ENCODE data around the gene MIA. TPM values are rescaled to one million over a fixed set of nuclear protein-coding genes. Genes with fewer than 3 reads are reported as not detected.

Gene MIA
- total and polyA plus RNA-seq, 9 of the 15 experiments (the other 6 are each of a cell fraction or from before 2014, with no cell fraction given), result 0.21 TPM; not detected in 8

DNA sequence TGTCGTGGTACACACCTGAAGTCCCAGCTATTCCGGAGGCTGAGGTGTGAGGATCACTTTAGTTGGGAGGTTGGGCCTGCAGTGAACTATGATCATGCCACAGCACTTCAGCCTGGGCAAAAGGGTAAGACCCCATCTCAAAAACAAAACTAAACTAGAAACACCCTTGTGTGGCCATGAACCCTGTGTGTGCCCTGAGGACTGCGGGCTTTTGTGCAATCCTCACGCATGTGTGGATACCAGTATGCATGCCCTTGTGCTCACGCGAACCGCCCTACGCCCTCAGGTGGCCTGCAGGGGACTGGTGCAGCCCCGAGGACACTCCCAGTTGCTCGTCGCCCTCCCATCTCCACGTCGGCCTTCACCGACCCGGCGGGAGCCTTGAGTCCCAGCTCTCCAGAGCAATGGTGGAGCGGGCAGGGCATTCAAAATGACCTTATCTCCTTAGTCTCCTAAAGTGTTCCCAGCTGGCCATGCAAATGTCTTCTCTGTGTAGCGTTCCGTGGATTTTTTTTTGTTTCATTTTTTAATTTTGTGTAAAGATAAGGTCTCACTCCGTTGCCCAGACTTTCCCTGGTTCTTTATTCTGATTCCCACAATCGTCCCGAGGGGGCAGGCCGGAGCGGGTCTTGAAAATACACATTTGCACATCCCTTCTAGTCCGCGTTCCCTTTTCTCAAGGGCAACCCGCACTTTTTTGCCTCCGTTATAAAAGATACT is 22.8 kb downstream of the MIA start (continued):
- TF ChIP-seq, protein P1, sequence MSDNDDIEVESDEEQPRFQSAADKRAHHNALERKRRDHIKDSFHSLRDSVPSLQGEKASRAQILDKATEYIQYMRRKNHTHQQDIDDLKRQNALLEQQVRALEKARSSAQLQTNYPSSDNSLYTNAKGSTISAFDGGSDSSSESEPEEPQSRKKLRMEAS (CRISPR knock-in tag; IDR thresholded peaks at IDR 0.05), result peak; percentile 73
- peak; percentile 65; the same call in 1 of the 2 replicates for TF ChIP-seq NCOA1 (IDR thresholded peaks at IDR 0.05; ENCODE audit: low read depth)
- peak; percentile 34 for TF ChIP-seq SMAD1 (IDR thresholded peaks at IDR 0.05; ENCODE audit: low read depth, low read length, partially characterized antibody)
- TF ChIP-seq, protein P2, sequence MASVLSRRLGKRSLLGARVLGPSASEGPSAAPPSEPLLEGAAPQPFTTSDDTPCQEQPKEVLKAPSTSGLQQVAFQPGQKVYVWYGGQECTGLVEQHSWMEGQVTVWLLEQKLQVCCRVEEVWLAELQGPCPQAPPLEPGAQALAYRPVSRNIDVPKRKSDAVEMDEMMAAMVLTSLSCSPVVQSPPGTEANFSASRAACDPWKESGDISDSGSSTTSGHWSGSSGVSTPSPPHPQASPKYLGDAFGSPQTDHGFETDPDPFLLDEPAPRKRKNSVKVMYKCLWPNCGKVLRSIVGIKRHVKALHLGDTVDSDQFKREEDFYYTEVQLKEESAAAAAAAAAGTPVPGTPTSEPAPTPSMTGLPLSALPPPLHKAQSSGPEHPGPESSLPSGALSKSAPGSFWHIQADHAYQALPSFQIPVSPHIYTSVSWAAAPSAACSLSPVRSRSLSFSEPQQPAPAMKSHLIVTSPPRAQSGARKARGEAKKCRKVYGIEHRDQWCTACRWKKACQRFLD (CRISPR knock-in tag; IDR thresholded peaks at IDR 0.05), result peak; percentile 41; the same call in 1 of the 2 replicates
- peak; percentile 17 to 24; a peak in 2 of 4 replicates for TF ChIP-seq RAD21 (CRISPR knock-in tag; conservative IDR thresholded peaks at IDR 0.05 in 1 of 2, IDR thresholded peaks at IDR 0.05 in 1 of 2)
- TF ChIP-seq ZNF121 (CRISPR knock-in tag; conservative IDR thresholded peaks at IDR 0.05), result no peak
- TF ChIP-seq, protein P3, sequence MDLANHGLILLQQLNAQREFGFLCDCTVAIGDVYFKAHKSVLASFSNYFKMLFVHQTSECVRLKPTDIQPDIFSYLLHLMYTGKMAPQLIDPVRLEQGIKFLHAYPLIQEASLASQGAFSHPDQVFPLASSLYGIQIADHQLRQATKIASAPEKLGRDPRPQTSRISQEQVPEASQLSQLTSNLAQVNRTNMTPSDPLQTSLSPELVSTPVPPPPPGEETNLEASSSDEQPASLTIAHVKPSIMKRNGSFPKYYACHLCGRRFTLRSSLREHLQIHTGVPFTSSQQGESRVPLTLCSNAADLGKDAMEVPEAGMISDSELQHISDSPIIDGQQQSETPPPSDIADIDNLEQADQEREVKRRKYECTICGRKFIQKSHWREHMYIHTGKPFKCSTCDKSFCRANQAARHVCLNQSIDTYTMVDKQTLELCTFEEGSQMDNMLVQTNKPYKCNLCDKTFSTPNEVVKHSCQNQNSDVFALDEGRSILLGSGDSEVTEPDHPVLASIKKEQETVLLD (IDR thresholded peaks at IDR 0.05), result 0 out of 2 replicates have a peak, but pooled peaks have one; percentile 44
- TF ChIP-seq, protein P4, sequence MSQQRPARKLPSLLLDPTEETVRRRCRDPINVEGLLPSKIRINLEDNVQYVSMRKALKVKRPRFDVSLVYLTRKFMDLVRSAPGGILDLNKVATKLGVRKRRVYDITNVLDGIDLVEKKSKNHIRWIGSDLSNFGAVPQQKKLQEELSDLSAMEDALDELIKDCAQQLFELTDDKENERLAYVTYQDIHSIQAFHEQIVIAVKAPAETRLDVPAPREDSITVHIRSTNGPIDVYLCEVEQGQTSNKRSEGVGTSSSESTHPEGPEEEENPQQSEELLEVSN (IDR thresholded peaks at IDR 0.05; ENCODE audit: borderline replicate concordance in 1 of 2, extremely low read depth in 1 of 2, insufficient read depth in 1 of 2, insufficient read length in 1 of 2, low read depth in 1 of 2, low read length in 1 of 2, poor library complexity in 1 of 2, severe bottlenecking in 1 of 2), result peak; percentile 64 to 72
- TF ChIP-seq HLTF (IDR thresholded peaks at IDR 0.05), result peak; percentile 64
- TF ChIP-seq MTA3 (IDR thresholded peaks at IDR 0.05; ENCODE audit: borderline replicate concordance), result 0 out of 2 replicates have a peak, but pooled peaks have one; percentile 50
- no peak for TF ChIP-seq LEF1 (IDR thresholded peaks at IDR 0.05)
- peak; percentile 78 for TF ChIP-seq HDAC2 (IDR thresholded peaks at IDR 0.05)
- TF ChIP-seq KDM4B (IDR thresholded peaks at IDR 0.05; ENCODE audit: borderline replicate concordance in 2 of 2, low read depth in 1 of 2), result 0 out of 4 replicates have a peak, but pooled peaks of 1 of the 2 experiments have one; percentile 15
- peak; percentile 41; the same call in 1 of the 2 replicates for TF ChIP-seq XRCC5 (IDR thresholded peaks at IDR 0.05; ENCODE audit: low read depth, low read length)
- 0 out of 2 replicates have a peak, but pooled peaks have one; percentile 16 for TF ChIP-seq ETV5 (CRISPR knock-in tag; IDR thresholded peaks at IDR 0.05; ENCODE audit: low read depth)
- TF ChIP-seq, protein P5, sequence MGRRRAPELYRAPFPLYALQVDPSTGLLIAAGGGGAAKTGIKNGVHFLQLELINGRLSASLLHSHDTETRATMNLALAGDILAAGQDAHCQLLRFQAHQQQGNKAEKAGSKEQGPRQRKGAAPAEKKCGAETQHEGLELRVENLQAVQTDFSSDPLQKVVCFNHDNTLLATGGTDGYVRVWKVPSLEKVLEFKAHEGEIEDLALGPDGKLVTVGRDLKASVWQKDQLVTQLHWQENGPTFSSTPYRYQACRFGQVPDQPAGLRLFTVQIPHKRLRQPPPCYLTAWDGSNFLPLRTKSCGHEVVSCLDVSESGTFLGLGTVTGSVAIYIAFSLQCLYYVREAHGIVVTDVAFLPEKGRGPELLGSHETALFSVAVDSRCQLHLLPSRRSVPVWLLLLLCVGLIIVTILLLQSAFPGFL (CRISPR knock-in tag; IDR thresholded peaks at IDR 0.05), result peak; percentile 81; the same call in 1 of the 2 replicates
- no peak for TF ChIP-seq EGR1 (conservative IDR thresholded peaks at IDR 0.05)
- 0 out of 2 replicates have a peak, but pooled peaks have one; percentile 52 for TF ChIP-seq ZEB2 (IDR thresholded peaks at IDR 0.05)
- peak; percentile 59; the same call in 1 of the 2 replicates for TF ChIP-seq SMARCA4 (IDR thresholded peaks at IDR 0.05)
- TF ChIP-seq ZNF586 (CRISPR knock-in tag; conservative IDR thresholded peaks at IDR 0.05), result no peak
- peak in 1 of 2 experiments; percentile 66; a peak in 2 of 4 replicates for TF ChIP-seq TRIM24 (IDR thresholded peaks at IDR 0.05)

Measured in K562 (cell line).